LoVo (cell line): ENCODE results near the gene ATP2A3.
"Not testable (repeated sequence)": the region's sequence is repeated elsewhere in the genome, so short reads cannot be mapped to it uniquely, and the experiment has no call there.

Experiments
- DNase-seq: peaks from one replicate; pipeline ENCODE4 v3.0.0-alpha.2; 2016; ENCODE audit warnings: low spot score

Gene ATP2A3

DNA sequence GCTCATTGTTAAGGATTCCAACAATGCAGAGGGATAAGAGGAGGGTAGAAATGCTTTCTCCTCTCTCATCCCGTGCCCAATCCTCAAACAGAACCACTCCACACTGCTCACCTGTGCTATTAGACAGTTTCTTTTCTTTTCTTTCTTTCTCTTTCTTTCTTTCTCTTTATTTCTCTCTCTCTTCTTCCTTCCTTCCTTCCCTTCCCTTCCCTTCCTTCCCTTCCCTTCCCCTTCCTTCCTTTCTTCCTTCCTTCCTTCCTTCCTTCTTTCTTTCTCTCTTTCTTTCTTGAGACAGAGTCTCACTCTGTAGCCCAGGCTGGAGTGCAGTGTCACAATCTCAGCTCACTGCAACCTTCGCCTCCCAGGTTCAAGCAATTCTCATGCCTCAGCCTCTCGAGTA, 27.5 kb upstream of the ATP2A3 start:
- not testable (repeated sequence) for DNase-seq

DNA sequence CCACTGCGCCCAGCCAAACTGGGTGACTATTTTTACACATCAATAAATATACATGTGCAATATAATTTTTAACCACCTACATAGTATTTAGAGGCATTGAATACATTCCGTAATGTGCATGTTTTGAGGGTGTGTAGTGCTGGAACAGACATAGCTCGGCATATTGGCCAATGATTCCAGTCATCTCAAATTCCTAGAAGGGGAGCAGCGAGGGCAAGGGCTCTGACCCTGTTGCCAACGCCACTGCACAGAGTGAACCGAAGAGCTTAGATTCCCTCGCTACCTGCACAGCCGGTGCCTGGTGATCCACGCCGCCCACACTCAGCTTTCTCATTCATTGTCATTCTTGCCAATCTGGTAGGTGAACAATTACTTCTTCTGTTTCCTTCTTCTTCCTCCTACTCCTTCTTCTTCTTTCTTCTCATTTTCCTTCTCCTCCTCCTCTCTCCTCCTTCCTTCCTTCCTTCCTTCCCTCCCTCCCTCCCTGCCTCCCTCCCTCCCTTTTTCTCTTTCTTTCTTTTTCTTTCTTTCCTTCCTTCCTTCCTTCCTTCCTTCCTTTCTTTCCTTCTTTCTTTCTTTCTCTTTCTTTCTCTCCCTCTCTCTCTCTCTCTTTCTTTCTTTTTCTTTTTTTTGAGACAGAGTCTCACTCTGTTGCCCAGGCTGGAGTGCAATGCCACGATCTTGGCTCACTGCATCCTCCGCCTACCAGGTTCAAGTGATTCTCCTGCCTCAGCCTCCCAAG, 26.3 kb upstream of the ATP2A3 start:
- no peak for DNase-seq

DNA sequence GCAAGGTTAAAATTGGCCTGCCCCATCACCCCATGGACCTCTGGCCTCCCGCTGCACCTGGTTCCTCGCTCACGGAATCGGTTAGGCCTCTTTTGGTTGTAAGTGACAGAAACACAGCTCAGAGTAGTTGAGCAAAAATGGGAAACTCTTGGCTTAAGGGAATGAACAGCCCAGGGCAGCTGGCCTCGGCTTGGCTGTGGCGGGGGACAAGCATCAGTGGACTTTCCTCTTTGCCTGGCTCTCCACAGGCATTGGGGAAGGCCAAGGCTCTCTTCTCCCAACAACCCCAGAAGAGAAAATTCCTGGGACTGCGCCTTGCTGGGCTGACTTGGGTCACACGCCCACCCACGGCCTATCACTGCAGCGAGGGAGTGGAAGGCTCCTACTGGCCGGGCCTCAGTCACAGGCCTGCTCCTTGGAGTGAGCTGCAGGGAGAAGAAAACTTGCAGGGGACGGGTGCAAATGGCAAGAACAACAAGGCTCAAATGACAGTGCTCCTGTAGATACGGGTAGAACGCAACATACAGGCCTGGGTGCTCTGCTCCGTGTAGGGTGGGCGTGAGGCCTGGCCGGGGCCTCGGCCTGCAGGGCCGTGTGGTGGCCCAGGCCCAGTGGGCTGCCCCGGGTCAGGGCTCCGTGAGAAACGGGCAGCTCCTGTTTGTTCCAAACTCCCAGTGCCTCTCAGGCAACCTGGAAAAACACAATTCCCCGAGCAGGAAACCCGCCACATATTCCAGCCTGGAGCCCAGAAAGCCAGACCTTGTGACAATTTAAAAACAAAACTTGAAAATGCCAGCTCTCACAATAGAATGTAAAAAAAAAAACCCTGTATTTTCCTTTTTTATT, 25.0 kb upstream of the ATP2A3 start:
- DNase-seq: no peak

DNA sequence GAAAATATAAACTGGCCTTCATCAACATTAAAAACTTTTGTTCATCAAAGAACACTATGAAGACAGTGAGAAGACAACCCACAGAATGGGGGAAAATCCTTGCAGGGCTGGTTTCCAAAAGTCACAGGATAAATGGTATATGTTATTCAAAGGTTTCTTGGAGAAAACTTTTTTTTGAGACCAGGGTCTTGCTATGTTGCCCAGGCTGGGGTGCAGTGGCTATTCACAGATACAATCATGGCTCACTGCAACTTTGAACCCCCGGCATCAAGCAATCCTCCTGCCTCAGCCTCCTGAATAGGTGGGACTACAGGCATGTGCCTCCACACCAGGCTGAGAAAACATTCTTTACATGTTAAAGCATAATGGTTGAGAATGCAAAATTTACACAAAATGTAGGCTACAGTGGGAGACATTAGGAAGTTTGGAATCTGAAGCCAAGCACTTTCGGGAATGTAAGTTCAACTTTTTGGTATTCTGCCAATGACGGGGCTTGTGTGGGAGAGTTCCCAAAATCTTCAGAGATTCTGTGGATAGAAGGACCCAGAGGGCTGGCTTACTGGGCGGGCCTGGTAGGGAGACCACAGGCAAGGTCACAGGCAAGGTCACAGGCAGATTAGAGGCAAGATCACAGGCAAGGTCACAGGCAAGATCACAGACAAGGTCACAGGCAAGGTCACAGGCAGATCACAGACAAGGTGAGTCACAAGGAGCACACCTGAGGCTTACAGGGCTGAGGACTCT, 24.2 kb upstream of the ATP2A3 start:
- no peak for DNase-seq

DNA sequence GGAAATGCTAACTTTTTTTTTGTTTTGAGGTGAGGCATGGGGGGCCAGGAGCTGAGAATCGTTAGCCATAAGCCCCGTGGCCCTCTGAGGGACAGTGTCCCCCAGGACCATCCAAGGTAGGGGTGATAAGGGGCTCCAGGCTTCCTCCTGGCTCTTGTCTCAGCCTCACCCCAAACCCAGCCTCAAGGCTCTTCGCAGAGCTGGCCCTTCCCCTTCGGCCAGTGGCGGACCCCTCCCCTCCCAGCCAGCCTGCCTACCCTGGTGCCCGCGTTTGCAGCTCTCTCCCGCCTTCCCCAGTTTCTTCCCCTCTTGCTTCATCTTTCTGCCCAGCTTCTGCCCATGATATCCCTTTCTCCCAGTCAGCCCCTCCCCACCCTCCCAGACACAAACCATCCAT, 22.7 kb upstream of the ATP2A3 start:
- DNase-seq: no peak

DNA sequence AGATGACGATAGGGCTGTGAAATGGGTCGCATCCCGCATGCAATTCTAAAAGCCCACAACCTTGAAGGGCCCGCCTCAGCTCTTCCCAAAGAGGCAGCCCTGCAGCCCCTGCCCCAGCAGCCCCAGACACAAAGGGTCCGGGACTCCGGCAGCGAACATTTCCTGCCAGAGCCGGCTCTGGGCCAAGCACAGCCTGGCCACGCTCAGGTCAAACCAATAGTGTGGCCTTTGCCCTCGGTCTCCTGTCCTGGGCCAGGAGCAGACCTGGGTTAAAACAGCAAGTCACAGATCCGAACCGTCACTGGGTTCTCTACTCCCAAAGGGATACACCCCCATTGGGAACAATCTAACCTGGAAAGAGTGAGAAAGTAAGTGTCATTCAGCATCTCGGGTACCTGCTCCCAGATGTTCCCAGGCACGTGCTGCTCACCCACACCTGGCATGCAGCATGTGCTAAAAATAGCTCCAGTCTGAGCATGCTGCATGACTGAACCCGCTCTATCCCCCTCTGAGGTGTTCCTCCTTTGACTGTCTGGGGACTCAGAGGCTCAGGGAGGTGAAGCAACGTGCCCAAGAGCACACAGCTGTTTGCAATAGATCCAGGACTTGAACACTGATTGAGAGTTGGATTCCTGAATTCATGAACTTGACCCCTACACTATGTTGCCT, 22.2 kb upstream of the ATP2A3 start:
- no peak for DNase-seq

DNA sequence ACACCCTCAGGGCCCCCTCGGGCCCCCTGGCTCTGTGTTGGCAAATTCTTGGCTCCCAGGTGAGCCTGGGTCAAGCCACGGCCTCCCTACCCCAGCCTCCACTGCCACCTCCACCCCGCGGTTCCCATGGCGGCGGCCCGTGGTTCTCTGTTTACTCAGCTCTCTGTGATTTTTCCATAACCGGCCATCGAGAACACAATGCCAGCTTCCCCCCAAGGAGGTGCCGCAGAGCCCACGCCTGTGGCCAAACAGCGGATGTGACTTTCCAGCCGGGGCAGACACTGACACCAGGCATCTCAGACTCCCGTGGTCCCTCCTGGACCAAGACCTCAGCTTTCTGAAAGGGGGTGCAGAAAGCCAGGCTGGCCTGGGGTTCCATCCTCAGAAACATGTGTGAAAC, 21.6 kb upstream of the ATP2A3 start:
- DNase-seq: no peak

DNA sequence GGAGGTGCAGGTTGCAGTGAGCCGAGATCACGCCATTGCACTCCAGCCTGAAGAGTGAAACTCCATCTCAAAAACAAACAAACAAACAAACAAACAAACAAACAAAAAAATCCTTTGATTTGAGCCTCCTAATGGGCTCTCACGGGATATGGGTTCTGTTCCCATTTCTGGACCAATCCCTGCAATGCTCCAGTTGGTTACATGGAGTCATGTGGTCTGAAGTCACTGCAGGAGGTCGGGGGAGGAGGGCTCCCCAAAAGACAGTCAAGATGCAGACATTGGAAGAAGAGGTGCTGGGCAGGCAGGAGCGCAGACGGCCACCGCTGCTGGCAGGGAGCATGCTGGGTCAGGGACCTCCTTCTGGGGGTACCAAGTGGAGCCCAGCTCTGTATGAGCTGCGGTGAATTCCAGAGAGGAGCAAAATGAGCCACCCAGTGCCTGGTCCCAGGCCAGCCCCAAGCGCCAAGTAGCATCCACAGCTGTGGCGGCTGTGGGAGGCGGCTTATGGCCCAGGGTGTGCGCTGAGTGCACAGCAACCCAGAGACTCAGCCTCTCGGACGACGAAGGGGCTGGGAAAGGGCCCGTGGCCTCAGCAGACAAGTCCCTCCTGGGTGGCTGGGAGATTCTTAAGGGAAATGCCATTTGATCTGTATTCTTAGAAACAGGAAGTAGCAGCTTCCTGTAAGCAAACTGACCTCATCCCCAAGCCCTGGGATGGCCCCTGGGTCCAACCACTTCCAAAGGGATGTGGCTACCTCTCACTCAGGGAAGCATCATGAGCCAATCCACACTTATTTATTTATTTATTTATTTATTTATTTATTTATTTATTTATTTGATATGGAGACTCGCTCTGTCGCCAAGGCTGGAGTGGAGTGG, 19.6 kb upstream of the ATP2A3 start:
- no peak for DNase-seq

DNA sequence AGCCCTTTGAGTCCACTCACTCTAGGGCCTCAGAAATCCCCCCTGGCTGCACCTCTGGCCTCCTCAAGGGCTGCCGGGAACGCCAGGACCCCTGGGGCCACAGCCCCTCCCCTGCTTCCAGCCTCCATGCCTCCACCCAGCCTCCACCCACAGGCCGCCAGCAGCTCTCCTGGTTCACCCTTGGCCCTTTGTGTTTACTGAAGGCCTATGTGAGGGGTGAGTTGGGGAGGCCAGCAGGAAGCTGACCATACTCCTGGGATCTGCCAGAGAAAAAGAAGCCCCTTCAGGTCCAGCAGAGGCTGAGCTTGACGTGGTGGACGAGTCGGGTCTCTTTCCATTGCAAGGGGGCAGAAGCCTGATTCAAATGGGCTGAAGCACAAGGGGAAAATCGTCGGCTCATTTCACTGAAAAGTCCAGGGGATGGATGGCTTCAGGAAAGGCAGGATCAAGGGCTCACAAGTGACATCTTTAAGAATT, 18.3 kb upstream of the ATP2A3 start:
- DNase-seq: no peak

DNA sequence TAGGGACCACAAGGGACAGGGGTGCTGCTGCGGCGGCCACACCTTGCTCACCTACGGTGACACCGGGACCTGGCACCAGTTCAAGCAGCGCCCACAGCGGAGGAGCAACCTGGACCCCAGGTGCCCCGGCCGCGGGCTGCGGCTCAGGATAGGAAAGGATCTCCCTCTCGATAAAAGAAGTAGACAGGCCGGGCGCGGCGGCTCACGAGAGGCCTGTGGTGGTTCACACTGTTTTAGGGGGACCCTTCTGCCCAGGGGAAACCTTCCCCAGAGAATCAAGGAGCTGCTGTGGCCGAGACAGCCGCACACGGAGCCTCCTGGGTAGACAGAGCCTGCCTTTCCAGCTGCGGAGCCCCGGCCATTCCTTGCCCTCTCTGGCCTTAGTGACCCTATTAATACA, 17.9 kb upstream of the ATP2A3 start:
- no peak for DNase-seq

DNA sequence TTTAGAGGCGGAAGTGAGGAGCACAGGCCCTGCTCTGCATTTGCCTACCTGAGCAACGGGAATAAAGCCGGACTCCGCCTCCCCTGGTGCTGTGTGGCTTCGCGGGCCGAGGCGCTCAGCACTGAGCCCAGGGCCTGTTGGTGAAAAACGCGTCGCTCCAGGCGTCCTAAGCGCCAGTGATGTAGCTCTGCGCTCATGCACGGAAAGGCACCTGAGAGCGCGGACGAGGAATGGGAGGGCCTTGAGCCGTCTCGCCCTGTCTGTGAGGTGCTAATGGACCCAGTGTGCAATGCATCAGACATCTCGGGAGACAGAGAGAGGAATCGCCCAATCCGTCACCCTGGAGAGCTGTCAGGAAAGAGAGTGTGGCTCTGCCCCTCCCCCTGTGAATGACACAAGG, 17.2 kb upstream of the ATP2A3 start:
- DNase-seq: no peak

DNA sequence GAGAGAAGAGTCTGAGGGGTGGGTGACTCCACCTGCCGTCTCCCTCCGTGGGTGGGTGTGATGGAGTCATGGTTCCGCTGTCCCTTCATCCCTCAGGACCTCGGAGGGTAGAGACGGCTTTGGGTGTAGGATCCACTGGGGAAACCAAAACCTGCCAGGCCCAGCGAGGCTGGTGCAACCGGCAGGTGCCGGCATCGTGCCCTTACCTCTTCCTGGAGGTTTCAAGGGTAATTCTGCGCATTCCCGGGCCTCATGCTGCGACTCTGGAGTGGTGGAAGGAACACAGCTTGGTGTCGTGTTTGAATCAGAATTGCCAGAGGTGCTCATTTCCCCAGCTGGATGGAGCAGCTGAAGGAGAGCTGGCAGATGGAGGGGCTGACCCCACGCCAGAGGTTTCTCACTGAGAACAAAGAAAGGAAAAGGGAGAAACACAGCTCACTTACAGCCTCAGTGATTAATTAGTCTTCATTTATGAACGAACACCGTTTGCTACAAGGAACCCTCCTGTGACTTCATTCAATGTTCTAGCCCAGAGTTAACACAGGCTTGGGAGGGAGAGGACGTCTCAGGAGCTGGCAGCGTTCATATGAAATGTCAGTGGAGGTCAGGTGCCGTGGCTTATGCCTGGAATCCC, 16.3 kb upstream of the ATP2A3 start:
- DNase-seq: no peak

DNA sequence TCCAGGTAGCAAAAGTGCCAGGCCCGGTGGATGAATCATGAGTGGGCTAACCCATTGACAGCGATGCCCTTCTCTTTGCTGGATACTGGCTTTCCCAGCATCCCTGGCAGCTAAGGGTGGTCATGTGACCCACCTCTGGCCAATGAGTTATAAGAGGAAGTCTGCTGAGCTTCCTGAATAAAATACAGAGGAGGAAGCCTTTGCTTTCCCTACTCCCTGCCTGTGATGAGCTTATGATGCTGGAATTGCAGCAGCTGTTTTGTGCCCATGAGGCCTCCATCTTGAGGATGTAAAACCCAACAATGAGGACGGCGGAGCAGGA, 15.0 kb upstream of the ATP2A3 start:
- DNase-seq: no peak

DNA sequence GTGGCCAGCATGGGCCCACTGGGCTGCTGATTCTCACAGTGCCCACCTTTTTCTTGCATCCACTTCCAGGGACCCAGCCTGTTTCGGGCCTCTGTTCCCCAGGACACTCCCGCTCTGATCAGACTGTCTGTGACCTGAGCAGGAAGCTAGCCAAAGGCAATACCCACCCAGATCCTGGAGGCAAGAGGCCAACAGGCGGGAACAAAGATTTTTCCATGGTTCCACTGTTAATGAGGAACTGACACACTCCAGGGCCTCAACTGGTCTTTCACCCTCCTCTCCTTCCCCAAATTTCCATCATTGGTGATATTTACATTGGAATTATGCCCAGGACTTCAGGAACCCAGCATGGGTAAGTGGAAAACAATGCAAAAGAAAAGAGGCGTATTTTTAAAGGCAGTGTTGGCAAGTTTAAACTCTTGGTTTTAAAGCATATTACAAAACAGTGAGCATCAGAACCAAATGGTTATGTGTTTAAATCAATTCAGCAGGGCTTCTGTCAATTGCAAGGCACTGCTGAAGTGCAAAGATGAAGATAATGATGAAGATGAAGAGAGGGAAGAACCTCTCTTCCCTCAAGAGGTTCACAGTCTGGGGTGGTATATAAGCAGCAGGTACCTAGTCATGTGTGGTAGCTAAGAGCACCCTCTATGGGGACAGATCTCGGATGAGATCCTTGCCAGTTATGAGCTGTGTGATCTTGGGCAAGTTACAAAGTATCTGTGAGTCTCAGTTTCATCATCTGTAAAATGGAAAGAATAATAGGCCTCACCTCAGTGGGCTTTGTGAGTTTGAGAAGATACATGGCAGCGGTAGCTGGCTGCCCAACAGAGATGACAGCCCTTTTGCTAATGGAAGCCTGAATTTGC, 14.4 kb upstream of the ATP2A3 start:
- no peak for DNase-seq

DNA sequence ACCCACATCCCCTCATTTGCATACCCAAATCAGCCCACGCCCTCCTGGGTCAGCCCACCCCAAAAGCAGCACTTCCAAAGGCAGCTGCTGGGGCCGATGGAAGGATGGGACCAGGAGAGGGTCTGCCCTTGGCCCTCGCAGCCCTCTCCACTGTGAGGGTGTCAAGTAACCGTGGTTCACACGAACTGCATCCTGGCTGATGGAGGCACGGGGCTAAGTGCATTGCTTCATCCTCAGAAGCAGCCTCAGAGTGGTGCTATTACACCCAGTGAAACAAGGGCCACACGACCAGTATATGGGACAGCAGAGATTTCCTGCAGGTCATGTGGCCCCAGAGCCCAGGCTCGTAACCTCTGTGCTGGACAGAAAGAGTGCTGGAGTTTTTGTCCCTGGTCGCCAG, 13.2 kb upstream of the ATP2A3 start:
- DNase-seq: no peak

DNA sequence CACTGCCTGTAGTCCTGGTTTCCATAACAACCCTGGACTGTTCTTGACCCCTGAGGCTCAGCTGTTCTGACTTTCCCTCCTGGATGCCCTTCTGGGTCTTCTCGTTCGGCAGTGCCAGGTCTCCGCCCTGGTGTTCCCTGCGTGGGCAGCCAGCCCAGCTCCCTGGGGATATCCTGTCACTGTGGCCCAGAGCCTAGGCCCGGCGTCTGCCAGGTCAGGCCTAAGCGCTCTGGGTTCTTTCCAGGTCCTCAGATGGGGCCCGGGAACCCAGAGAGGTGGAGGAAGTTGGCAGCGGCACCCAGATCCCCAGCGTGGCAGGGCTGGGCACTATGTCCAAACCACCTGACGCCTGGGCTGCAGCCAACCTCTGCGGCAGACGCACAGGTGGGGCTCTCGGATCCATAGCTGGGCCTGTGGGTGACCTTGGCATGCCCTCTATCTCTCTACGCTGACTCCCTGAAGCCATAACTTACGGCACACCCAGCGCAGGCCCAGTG, 12.5 kb upstream of the ATP2A3 start:
- no peak for DNase-seq

DNA sequence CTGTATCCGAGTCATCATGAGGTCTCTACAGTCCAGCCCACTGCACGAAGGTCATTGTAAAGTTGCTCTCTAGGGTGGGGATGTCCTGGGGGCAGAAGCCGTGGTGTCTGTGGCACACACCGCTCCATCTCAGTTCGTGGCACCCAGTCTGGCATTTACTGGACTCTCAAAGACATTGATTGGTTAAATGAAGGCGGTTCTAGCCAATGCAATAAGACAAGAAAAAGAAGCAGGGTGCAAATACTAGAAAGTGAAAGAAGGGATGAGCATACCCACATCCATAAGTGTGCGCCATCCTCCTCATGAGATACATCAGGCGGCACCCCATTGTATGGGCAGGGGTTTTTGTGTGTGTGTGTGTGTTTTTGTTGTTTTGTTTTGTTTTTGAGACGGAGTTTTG, 10.7 kb upstream of the ATP2A3 start:
- DNase-seq: no peak

DNA sequence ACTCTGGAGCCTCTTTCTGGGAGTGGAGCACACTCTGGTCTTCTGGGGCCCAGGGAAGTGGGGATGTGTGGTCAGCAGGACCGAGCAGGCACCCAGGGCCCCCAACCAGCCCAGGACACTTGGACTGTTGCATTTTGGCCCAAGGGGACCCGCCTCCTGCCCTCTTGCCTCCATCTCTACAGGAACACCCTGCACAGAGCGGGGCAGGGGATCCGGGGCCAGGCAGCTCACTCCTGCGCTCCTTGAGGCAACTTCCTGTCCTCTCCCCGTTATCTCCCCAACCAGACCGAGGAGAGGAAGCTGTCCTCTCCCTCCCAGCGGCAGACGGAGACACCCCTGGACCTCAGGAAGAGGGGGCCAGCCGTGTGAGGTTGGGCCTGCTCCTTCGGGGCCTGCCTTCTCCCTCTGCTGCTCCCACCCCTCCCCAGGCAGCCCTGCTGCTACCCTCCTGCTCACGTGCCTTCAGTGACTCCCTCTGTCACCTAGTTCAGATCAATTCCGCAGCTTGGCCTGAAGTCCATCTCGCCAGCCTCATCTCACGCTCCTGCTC, 10.0 kb upstream of the ATP2A3 start:
- DNase-seq: no peak

DNA sequence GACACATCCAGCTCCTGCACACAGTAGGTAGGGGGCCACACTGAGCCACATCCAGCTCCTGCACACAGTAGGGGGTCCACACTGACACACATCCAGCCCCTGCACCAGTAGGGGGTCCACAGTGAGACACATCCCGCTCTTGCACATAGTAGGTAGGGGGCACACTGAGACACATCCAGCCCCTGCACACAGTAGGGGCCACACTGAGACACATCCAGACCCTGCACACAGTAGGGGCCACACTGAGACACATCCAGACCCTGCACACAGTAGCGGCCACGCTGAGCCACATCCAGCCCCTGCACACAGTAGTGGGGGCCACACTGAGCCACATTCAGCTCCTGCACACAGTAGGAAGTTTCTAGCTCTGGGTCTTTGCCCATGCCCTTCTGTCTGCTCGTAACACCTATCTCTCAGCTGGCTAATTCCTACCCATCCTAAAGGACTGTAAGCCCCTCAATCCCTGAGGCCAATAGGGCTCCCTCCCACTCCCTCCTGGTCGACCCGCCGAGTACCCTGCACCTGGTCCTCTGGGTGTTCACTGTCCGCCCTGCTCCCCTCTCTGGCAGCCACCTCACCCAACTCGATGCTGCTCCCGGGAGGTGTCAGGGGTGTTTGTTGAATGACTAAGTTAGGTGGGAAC, 9.4 kb upstream of the ATP2A3 start:
- no peak for DNase-seq
